Activated T-cell treated with anti-CD3 and anti-CD28 coated beads for 24 hours (primary cell): ENCODE measurements around the gene RREB1.
A peak's percentile ranks its signal among the peaks of the same experiment; 100 is the strongest.

Experiments used
- DNase-seq: peaks from one replicate; pipeline ENCODE4 v3.0.0-alpha.2; 2020; ENCODE audit warnings: low read depth

RREB1 gene, protein sequence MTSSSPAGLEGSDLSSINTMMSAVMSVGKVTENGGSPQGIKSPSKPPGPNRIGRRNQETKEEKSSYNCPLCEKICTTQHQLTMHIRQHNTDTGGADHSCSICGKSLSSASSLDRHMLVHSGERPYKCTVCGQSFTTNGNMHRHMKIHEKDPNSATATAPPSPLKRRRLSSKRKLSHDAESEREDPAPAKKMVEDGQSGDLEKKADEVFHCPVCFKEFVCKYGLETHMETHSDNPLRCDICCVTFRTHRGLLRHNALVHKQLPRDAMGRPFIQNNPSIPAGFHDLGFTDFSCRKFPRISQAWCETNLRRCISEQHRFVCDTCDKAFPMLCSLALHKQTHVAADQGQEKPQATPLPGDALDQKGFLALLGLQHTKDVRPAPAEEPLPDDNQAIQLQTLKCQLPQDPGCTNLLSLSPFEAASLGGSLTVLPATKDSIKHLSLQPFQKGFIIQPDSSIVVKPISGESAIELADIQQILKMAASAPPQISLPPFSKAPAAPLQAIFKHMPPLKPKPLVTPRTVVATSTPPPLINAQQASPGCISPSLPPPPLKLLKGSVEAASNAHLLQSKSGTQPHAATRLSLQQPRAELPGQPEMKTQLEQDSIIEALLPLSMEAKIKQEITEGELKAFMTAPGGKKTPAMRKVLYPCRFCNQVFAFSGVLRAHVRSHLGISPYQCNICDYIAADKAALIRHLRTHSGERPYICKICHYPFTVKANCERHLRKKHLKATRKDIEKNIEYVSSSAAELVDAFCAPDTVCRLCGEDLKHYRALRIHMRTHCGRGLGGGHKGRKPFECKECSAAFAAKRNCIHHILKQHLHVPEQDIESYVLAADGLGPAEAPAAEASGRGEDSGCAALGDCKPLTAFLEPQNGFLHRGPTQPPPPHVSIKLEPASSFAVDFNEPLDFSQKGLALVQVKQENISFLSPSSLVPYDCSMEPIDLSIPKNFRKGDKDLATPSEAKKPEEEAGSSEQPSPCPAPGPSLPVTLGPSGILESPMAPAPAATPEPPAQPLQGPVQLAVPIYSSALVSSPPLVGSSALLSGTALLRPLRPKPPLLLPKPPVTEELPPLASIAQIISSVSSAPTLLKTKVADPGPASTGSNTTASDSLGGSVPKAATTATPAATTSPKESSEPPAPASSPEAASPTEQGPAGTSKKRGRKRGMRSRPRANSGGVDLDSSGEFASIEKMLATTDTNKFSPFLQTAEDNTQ (N-terminal part only)

DNA sequence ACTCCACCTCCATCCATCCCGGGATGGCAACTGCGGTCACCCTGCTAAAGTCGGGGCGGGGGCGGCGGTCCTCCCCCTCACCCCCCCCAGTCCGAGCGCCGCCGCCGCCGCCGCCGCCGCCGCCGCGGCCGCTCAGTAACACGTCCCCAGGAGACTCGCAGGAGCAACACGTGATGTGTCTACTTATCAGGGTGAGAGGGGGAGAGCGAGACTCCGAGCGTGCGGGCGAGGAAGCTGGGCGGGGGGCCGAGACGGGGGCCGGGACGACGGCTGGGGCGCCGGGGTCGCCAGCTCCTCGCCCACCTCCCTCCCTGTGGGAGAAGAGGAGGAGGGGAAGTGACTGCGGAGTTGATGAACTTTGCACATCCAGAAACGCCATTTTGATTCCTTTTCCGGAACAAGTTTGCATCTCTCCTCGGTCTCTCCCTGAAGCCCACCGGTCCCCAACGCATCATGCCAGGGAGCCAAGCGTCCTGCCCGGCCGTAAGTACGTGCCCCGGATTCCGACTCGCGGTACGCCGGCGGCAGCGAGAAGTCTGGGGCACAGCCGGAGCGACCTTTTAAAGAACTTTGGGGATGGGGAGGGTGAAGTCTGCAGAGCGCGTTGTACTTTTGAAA, at the start of gene RREB1:
RREB1 (plus strand) TSS at position 384 of the 618 bp plus-strand sequence. CDS start 73,951 bp downstream, outside the sequence.
- DNase-seq, result peak; percentile 49

DNA sequence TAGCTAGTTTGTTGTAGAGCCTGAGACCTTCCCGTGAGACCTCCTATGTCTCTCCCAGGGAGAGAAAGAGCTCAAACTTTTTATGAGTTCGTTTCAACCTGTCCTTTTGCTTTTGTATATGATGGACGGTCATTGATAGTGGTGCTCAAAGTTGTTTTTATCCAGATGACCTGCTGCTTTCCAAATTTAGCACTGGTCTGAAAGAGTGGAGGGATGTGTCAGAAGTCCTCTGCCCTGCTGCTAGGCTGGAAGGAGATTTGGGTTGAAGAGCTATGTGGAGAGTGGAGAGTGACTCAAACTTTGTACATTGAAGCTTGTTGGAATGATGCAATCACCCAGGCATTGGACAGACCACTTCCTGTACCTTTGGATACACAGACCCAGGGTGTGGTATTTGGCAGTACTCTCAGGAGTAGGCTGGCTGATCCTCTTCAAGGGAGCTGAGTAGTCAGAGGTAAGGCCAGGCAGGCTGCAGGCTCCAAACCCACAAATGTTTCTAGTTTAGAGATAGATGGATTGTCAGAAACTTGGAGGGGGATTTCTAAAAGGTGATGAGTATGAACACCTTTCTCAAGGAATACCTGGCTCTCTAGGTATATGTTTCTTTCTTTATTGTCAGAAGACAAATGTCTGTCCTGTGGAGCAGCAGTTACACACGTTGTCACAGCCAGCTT, 49.4 kb upstream of the RREB1 start:
- no peak for DNase-seq

DNA sequence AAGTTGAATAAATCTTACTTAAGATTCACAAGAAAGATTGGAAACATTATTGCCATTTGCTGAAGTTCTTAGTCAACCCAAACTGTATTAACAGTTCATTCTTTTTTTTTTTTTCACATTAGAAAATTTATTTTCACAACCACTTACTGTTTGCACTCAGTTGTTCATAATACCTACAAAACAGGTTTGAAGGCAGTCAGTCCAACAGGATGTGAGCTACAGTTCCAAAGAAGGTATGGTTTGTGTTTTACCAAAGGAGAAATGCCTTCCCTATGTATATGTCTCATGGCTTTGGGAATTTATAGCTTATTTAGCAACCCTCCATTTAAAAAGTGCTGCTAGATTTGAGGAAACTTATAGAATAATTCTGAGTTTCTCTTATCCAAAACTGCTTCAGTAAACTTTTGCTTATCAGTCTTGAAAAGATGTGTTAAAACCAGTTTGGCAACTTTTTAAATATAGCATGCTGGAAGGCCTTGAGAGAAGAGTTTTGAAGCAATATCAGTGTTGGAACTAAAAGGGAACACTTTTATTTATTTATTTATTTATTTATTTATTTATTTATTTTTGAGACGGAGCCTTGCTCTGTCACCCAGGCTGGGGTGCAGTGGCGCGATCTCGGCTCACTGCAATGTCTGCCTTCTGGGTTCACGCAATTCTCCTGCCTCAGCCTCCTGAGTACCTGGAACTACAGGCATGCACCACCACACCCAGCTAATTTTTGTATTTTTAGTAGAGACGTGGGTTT, 46.8 kb upstream of the RREB1 start:
- no peak for DNase-seq

DNA sequence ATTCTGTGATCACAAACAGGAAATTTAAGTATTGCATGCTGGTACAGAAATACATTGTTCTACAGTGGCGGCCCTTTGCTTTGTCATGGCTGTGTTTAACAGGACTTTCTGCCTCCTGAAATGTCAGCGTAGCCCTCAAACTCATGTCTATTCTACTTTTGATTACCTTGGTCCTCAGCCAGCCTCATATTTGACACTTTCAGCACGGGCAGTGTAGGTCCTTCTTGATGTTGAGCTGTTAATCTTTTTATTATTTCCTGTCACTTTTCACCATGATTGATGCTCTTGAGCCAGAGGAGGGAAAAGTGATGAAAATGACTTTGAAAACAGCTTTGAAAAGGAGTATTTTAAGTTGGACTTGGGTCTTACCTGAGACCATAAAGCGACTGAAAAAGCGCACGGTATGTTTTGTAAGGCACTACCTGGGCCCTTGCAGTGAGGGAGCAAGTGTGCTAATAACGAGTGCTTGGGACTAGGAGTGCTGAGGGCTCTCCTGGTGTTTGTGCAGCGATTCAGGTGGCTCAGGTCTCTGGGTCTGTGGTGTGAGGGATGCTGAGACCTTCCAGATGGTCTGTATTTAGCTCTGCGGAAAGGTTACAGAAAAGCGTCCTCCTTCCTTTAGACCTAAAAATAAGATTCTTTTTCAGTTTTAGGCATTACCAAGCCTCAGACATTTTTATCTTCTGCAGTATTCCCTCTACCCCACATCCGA, 45.2 kb upstream of the RREB1 start:
- DNase-seq, result no peak

DNA sequence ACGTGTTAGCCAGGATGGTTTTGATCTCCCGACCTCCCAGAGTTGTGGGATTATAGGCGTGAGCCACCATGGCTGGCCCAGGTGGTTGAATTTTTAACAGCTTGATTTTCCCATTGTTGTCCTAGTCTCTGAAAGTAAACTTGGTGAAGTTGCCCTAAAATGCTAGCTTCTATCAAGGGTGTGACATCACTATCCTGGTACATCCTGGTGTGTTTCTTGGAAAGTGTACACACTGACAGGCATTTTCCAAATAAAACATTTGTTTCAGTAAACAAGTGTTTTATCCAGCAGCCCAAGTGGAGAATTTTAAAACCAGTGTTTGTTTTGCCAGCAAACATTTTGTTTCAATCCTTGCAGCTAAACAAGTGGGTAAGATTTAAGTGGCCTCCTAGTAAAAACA, 40.5 kb upstream of the RREB1 start:
- DNase-seq, result no peak

DNA sequence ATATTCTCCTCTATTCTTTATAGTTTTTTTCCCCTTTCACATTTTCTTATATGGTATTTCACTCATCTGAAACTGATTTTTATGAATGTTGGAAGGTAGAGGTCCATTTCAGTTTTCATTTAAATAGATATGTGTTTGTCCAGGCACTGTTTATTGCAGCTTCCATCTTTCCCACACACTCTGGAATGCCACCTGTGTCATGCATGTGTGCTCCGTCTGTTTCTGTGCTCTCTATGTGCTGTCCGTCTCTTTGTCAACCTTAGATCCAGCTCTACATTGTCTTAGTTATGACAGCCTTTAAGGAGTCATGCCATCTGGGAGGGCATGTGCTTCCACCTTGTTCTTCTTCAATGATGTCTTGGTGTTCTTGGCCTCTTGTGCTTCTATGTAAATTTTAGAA, 36.4 kb upstream of the RREB1 start:
- DNase-seq, result no peak

DNA sequence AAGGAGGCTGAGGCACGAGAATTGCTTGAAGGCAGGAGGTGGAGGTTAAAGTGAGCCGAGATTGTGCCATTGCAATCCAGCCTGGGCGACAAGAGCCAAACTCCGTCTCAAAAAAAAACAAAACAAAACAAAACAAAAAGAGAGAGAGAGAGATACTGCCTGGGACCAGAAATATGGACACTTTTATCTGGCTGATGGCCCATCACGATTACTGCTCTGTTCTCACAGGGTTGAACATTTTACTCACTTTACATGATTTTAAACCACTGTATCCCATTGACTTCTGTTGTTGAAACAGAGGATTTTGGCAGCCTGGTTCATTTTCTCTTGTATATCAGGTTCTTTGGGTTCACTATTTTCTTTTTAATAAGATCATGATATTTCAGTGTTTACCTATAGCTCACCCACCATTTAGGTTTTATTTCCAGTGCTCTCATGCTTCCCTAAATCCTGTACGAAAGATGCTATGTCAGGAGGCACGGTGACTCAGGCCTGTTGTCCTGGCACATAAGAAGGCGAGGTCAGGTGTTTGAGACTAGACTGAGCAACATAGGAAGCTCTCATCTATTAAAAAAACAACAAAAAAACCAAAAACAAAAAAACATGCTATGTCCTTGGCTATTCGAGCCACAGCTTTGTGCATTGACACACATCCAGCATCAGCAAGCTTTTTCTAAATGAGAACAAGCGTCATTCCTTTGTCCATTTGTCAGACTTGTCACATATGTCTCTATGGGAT, 34.5 kb upstream of the RREB1 start:
- DNase-seq, result no peak

DNA sequence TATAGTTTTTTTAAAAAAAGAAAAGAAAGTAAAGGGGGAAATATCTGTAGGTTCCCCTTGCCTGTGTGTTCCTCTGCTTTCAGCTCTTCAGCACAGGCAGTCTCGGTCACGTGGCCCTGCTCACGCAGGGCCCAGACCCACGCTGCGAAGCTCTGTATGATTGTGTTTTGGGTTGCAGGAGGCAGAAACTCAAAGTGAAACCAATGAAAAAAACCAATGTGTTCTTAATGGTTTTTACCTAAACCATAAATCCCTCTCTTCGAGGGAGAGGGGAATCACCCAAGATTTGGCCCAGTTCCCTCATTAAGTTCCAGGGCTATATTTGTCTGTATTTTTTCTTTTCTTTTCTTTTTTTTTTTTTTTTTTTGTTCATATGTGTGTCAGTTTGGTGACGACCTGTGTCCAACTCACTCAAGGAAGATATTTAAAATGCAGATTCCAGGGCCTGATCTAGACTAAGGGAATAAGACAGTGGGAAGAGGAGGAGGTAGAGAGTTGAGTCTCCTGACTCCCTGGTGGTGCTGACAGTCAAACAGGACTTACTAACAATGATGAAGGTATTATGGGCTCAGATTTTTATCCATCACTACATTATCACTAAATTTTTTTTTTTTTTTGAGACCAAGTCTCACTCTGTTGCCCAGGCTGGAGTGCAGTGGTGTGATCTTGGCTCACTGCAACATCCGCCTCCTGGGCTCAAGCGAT, 33.8 kb upstream of the RREB1 start:
- peak; percentile 64 for DNase-seq

DNA sequence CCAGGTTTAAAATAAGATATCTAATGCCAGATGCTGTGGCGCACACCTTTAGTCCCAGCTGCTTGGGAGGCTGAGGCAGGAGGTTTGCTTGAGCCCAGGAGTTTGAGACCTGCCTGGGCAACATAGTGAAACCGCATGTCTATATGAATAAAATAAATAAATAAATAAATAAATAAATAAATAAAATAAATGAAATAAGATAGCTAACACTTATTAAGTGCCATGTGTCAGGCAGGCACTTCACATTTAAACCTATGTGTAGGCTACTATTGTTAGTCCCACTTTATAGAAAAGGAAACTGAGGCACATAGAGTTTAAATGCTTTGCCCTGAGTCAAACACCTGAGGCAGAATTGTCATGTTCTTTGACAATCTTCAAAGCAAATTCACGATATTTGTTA, 32.9 kb upstream of the RREB1 start:
- no peak for DNase-seq

DNA sequence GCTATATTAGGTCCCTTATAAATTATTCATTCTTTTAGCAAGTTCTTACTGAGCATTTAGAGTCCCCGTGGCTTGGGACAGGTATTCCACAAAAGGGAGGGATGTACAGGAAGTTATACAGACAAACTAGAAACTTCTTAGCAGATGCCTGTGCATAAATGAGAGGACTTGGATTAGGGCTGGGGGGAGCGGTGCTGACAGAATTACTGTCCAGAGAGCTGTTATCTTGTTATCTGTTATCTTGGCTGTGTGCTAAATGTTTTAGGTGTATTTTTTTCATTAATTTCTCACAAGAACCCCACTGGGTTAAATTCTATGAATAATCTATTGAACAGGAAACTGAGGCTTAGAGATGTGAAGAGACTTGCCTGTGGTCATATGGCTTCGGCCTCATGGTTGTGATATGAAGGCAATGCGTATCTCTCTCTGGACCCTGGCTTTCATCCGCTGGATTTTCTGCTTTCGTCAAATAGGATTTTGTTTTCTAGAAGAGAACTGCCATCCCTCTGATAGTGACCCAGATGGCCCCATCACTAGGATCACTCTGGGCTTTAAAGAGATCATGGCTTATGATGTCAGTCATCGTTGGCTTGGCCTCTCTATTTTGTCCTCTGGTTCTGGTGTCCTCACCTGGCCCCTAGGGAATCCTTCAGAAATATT, 32.3 kb upstream of the RREB1 start:
- no peak for DNase-seq

DNA sequence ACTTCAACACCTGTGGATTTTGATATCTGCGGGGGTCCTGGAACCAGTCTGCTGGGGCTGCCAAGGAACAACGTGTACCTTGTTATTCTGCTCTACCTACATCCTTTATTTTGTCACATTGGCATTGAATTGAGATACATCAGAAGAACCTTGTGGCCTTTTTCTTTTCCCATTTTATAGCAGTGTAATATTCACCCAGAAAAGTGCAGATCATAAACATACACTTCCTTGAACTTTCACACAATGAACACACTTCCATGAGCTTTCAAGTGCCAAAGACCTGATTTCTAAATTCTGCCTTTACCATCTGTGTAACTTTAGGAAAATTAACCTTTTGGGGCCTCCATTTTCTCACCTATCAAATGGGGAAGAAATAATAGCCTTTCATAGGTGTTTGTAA, 29.9 kb upstream of the RREB1 start:
- no peak for DNase-seq

DNA sequence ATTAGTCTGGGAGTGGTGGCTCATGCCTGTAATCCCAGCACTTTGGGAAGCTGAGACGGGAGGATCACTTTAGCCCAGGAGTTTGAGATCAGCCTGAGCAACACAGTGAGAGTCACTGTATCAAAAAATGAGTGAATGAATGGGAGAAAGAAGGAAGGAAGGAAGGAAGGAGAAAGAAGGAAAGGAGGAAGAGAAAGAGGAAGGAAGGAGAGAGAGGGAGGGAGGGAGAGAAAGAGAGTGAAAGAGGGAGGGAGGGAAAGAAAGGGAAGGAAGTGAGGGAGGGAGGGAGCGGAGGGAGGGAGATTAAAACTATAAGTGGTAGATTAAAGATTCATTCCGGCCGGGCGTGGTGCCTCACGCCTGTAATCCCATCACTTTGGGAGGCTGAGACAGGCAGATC, 28.9 kb upstream of the RREB1 start:
- DNase-seq, result no peak

DNA sequence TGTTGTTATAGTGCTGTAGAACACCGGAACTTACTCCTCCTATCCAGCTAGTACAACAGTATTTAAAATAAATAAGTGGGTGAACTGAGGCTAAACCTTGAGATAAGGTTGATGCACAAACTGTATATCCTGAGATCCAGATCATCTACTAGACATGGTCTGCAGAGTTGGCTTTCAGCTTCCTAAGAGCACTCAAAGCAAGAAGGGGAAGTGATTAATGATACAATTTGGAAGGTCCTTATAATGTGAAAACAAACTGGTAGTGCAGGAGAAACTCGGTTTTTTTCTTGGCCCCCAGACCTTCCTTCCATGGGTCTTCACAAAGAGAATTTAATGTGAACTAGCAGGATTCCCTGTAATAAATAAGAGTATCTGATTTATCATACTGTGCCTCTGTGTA, 27.4 kb upstream of the RREB1 start:
- DNase-seq, result no peak

DNA sequence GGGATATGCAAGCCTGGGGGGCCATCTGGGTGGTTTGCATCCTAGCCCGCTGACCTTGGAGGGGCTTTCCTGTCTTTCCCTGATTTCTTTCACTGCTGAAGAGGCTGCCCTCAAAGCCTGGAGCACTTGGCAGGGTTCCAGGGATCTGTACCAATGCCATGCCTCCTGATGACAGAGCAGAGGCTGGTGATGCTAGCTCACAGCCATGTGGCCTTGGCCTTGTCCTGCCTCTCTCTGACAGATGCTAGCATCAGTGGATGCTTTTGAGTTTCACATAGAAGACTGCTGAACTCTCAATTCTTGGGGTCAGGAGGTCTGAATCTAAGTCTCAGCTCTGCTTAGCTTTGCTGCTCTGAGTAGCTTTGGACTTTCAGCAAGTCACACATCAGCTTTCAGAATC, 21.9 kb upstream of the RREB1 start:
- DNase-seq, result no peak

DNA sequence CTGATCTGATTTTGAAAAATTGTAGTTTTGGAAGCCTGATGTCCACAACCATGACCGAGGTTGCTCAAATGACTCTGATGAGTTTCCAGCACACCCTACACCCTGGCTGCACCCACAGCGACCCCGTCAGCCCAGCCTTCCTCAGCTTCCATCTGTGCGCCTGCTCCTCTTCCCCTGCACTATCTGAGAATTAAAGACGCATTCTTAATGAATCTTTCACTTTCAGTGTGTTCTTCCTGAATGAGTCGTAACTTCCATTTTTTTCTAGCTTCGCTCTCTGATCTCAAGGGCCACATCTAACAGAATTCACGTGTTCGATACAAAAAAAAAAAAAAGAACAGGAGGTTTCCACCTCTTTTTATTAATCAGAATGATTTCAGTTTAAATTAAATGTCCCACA, 21.3 kb upstream of the RREB1 start:
- no peak for DNase-seq

DNA sequence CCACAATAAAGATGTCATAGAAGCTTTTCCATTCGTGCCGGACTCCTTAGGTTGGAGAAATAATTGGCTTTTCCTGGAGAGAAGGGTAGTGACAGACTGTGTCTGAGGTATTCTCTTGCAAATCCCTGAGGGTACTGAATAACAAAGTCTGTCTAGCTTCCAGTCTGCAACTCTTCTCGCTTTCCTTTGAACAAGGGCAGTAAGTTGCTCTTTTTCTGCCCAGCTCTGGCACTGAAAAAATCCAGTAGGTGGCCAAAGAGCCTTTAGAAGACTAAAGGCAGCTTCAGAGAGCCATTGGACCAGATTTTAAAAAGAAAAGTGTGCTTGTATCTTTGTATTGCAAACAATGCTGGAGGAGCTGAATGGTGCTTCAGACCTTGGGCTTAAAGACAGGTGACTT, 20.7 kb upstream of the RREB1 start:
- no peak for DNase-seq

DNA sequence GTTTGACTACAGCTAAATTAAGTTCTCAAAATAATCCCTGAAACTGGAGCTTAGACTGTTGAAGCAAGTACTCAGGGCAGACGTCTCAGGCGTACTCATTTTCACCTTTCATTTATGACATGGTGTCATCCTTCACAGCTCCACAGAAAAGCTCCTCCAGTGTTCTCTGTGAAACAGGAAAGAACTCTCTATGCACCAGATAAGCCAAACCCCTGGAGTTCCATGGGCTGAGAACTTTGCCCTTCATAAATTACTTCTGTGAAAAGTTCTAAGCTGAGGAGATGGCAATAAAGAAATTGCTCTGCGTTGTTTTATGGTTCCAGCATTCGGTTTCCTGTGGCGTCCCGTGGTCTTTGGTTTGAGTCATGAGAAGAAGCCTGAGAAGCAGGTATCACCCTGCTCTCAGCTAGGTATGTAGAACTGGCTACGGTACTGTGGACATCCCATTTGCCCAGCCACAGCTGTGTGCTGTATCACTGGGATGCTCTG, 20.2 kb upstream of the RREB1 start:
- DNase-seq, result no peak
